HEK293T (cell line): ENCODE data around the gene SEPTIN5.

Experiments
- CTCF ChIA-PET: fragments of 350-600 bp; formaldehyde crosslinking; extraction: SDS; loops from one replicate; lab custom pipeline; 2021; ENCODE audit warnings: antibody characterized with exemption, inconsistent platforms; lab: Yijun Ruan, JAX
- POLR2A ChIA-PET: fragments of 350-600 bp; formaldehyde crosslinking; extraction: SDS; loops from one replicate; lab custom pipeline; 2020; ENCODE audit warnings: antibody characterized with exemption, inconsistent platforms; lab: Yijun Ruan, JAX
- DNase-seq: peaks from one replicate; pipeline ENCODE4 v3.0.0; 2012; ENCODE audit warnings: mixed read lengths; ENCODE audit errors: extremely low spot score
- ARNT ChIP-seq: fragments of 450-650 bp; IDR thresholded peaks from 2 replicates; pipeline ENCODE4 v1.6.1; 2017; ENCODE audit warnings: mild to moderate bottlenecking
- BHLHE40 ChIP-seq: fragments of 450-650 bp; IDR thresholded peaks from 2 replicates; pipeline ENCODE4 v1.6.1; 2016; ENCODE audit warnings: mild to moderate bottlenecking, moderate library complexity, borderline replicate concordance
- CTBP1 ChIP-seq: fragments of 450-650 bp; IDR thresholded peaks from 2 replicates; pipeline ENCODE4 v1.6.1; 2016; ENCODE audit warnings: borderline replicate concordance
- ELF4 ChIP-seq: fragments of 450-650 bp; IDR thresholded peaks from 2 replicates; pipeline ENCODE4 v1.6.1; 2017; ENCODE audit warnings: antibody characterized with exemption
- FOXA1 ChIP-seq: fragments of 450-650 bp; IDR thresholded peaks from 2 replicates; pipeline ENCODE4 v1.6.1; 2016; ENCODE audit warnings: mild to moderate bottlenecking
- FOXK2 ChIP-seq: fragments of 450-650 bp; IDR thresholded peaks from 2 replicates; pipeline ENCODE4 v1.6.1; 2016; ENCODE audit warnings: mild to moderate bottlenecking
- FOXM1 ChIP-seq: fragments of 450-650 bp; IDR thresholded peaks from 2 replicates; pipeline ENCODE4 v1.6.1; 2017; ENCODE audit warnings: mild to moderate bottlenecking, borderline replicate concordance
- HDGF ChIP-seq: fragments of 450-650 bp; IDR thresholded peaks from 2 replicates; pipeline ENCODE4 v1.6.1; 2017; ENCODE audit warnings: antibody characterized with exemption, borderline replicate concordance
- L3MBTL2 ChIP-seq: fragments of 450-650 bp; conservative IDR thresholded peaks from 2 replicates; pipeline ENCODE4 v1.6.1; 2016; ENCODE audit warnings: mild to moderate bottlenecking
- LEF1 ChIP-seq: fragments of 450-650 bp; IDR thresholded peaks from 2 replicates; pipeline ENCODE4 v1.6.1; 2017; ENCODE audit warnings: mild to moderate bottlenecking, borderline replicate concordance
- NFRKB ChIP-seq: fragments of 450-650 bp; IDR thresholded peaks from 2 replicates; pipeline ENCODE4 v1.6.1; 2016; ENCODE audit warnings: mild to moderate bottlenecking, moderate library complexity
- SP1 ChIP-seq: fragments of 450-650 bp; IDR thresholded peaks from 2 replicates; pipeline ENCODE4 v1.6.1; 2017
- SUZ12 ChIP-seq: fragments of 450-650 bp; IDR thresholded peaks from 2 replicates; pipeline ENCODE4 v1.6.1; 2016; ENCODE audit warnings: mild to moderate bottlenecking
- TARDBP ChIP-seq: fragments of 450-650 bp; IDR thresholded peaks from 2 replicates; pipeline ENCODE4 v1.6.1; 2016
- ZNF384 ChIP-seq: fragments of 450-650 bp; IDR thresholded peaks from 2 replicates; pipeline ENCODE4 v1.6.1; 2016
- TF ChIP-seq, protein P1 (sequence below): fragments of 450-650 bp; IDR thresholded peaks from 2 replicates; pipeline ENCODE4 v1.6.1; 2016

SEPTIN5 gene

DNA sequence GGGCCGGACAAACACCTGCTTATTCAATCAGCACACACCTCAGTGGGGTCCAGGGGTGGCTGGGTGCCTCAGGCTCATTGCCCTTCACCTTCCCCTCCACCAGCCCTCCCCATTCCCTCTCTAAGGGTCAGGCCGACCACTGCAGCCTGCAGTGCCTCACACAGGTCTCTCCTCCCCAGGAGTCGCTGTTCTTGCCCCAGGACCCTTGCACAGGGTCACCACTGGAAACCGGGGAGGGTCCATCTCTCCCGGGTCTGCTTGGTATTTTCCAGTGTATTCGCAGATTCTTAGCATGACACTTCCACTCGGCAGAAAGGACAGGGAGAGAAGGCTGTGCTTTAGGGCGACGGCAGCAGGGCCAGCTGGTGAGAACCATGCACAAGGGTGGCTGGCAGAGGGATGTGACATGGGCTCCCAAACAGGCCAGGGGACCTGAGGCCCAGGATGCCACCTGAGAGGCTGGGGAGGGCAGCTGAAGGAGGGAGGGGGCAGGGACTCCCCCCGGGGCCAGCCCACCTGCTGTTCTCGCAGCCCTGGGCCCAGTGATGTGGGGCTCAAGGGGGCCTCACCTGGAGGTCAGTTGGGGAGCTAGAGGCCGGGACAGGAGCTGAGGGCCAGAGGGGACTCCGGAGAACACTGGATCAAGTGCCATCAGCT is 30.2 kb downstream of the SEPTIN5 start:
- ChIA-PET CTCF (no interaction called here), POLR2A (no interaction called here)
- DNase-seq: no peak
- TF ChIP-seq SUZ12: no peak

- ChIA-PET POLR2A (interaction anchor here (0.9 kb wide), 1 partner anchor 22 kb away, joined by 5 read pairs; the partner anchor contains the start of gene GP1BB), CTCF (interaction anchor here (0.7 kb wide), 1 partner anchor 15 kb away, joined by 4 read pairs; no protein-coding TSS in a partner anchor)
- TF ChIP-seq TARDBP: no peak
- no peak for TF ChIP-seq ZNF384
- TF ChIP-seq ARNT: no peak
- TF ChIP-seq NFRKB: no peak
- no peak for TF ChIP-seq FOXM1
- no peak for TF ChIP-seq BHLHE40
- TF ChIP-seq, protein P1, sequence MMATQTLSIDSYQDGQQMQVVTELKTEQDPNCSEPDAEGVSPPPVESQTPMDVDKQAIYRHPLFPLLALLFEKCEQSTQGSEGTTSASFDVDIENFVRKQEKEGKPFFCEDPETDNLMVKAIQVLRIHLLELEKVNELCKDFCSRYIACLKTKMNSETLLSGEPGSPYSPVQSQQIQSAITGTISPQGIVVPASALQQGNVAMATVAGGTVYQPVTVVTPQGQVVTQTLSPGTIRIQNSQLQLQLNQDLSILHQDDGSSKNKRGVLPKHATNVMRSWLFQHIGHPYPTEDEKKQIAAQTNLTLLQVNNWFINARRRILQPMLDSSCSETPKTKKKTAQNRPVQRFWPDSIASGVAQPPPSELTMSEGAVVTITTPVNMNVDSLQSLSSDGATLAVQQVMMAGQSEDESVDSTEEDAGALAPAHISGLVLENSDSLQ: no peak
- TF ChIP-seq FOXK2: no peak
- TF ChIP-seq SP1: no peak
- TF ChIP-seq HDGF: no peak
- no peak for TF ChIP-seq SUZ12
- DNase-seq: no peak
Measured at GRCh38 chr22:19745155-19746101, 31.1 kb downstream of the SEPTIN5 start.

GRCh38 chr22:19746726-19747125 is 32.4 kb downstream of the SEPTIN5 start:
- ChIA-PET CTCF (interaction anchor here (0.6 to 1.2 kb wide), 2 partner anchors 23 to 163 kb away, joined by 3 to 4 read pairs; partner anchors contain the start of gene GP1BB), POLR2A (no interaction called here)
- no peak for TF ChIP-seq NFRKB
- no peak for TF ChIP-seq ZNF384
- no peak for TF ChIP-seq ELF4
- TF ChIP-seq BHLHE40: no peak
- no peak for TF ChIP-seq SP1
- TF ChIP-seq, protein P1: no peak
- TF ChIP-seq SUZ12: no peak
- no peak for DNase-seq

GRCh38 chr22:19747551-19747950 is 33.2 kb downstream of the SEPTIN5 start:
- CTCF ChIA-PET: no interaction called here
- no peak for DNase-seq
- TF ChIP-seq FOXA1 (no peak), CTBP1 (no peak)
- POLR2A ChIA-PET: no interaction called here

GRCh38 chr22:19748139-19748538 is 33.8 kb downstream of the SEPTIN5 start:
- POLR2A ChIA-PET: no interaction called here
- CTCF ChIA-PET: no interaction called here
- DNase-seq: no peak
- TF ChIP-seq HDGF: no peak
- TF ChIP-seq TARDBP: no peak
- TF ChIP-seq, protein P1: no peak
- no peak for TF ChIP-seq ELF4
- TF ChIP-seq LEF1: no peak
- no peak for TF ChIP-seq SP1
- no peak for TF ChIP-seq ARNT
- TF ChIP-seq FOXA1: no peak
- TF ChIP-seq CTBP1: no peak
- TF ChIP-seq NFRKB: no peak
- no peak for TF ChIP-seq ZNF384

- ChIA-PET CTCF (interaction anchor here (1.2 kb wide), 1 partner anchor 19 kb away, joined by 4 read pairs; no protein-coding TSS in a partner anchor), POLR2A (interaction anchor here (0.7 kb wide), 1 partner anchor 106 kb away, joined by 4 read pairs; no protein-coding TSS in a partner anchor)
- DNase-seq: no peak
- TF ChIP-seq LEF1: no peak
- TF ChIP-seq ARNT: no peak
- TF ChIP-seq FOXA1: no peak
- TF ChIP-seq L3MBTL2: no peak
- no peak for TF ChIP-seq SP1
- TF ChIP-seq, protein P1: no peak
- TF ChIP-seq ZNF384: no peak
- no peak for TF ChIP-seq ELF4
- TF ChIP-seq TARDBP: no peak
- TF ChIP-seq CTBP1: no peak
- TF ChIP-seq NFRKB: no peak
- TF ChIP-seq HDGF: no peak
- TF ChIP-seq SUZ12: no peak
- no peak for TF ChIP-seq FOXK2
Measured at GRCh38 chr22:19748991-19749664, 34.8 kb downstream of the SEPTIN5 start.
